ENCODE results near the gene UMPS.
"Not testable (repeated sequence)": the region's sequence is repeated elsewhere in the genome, so short reads cannot be mapped to it uniquely, and the experiment has no call there.

The UMPS gene

GRCh38 chr3:124707223-124707622 lies 23.0 kb upstream of the UMPS start:
- DNase-seq (ENCODE audit: low read depth in 3 of 3) = not testable (repeated sequence)

- DNase-seq (ENCODE audit: low read depth in 3 of 3) = no peak
Observed at GRCh38 chr3:124707656-124708062, 22.6 kb upstream of the UMPS start.

DNA sequence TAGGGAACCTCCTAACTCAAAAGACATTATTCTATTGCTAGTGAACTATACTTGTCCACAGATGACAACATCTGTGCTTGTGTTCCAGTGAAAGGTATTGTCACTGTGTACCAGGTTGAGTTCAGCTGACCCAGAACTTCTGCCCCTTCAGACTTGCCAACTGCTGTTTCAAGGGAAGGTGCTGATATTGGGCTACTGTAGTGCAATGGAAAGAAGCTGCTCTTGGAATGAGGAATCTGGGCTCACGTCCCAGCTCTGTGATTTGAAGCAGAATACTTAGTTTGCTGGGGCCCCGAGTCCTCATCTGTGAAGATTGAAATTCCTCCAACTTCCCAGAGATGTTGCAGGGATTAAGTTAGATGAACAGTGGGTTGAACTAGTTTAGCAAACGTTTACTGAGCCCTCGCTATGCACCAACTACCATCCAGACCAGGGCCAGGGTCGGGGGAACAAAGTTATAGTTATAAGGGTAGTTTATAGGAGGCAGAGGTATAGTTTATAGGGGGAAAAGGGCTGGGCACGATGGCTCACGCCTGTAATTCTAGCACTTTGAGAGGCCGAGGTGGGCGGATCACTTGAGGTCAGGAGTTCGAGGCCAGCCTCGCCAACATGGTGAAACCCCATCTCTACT lies 15.9 kb upstream of the UMPS start:
- no peak for DNase-seq (ENCODE audit: low read depth in 3 of 3)

GRCh38 chr3:124722589-124722988 lies 7.7 kb upstream of the UMPS start:
- no peak for DNase-seq (ENCODE audit: low read depth in 3 of 3)

GRCh38 chr3:124730941-124731297 lies 667 bp downstream of the UMPS start:
- no peak for DNase-seq (ENCODE audit: low read depth in 3 of 3)

- DNase-seq (ENCODE audit: low read depth in 3 of 3) = no peak
Observed at GRCh38 chr3:124731760-124732159, 1.5 kb downstream of the UMPS start.

- no peak for DNase-seq (ENCODE audit: low read depth in 3 of 3)
Observed at GRCh38 chr3:124741027-124741426, 10.8 kb downstream of the UMPS start.

GRCh38 chr3:124745756-124746155 lies 15.5 kb downstream of the UMPS start:
- DNase-seq (ENCODE audit: low read depth in 3 of 3) = no peak

DNA sequence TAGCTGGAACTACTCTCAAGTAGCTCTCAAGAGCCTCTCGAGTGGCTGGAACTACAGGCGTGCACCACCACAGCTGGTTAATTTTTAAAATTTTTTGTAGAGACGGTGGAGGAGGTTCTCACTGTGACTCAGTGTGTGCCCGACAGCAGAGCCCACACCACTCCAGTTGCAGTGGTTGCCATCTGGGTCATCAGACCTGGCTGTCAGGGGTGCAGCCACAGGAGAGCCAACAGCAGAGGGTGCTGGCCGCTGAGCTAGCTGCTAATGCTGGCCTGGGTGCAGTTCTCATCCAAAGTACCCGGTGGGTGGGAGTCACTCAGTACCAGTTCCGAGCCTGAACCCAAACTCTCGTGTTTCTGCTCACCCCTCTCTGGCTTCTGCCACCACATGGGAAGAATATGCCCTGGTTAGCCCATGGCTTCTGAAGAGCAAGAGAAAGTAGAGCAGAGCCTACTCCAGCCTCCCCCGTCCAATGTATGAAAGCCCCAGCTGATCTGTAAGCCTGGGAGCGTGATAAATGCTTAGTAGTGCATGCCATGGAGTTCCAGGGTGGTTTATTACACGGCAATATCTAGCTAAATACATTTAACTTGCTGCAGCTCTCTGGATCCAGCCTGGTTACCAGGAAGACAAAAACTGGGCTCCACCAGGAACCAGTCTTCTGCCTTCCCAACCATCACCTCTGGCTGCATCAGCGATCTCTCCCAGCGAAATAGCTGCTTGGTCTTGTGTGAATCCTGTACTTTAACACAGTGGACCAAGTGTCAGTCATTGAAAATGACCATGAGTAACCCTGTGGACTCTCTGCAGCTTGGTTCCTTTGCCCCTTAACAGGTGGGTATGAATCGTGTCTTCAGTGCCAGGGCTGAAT lies 17.1 kb downstream of the UMPS start:
- DNase-seq (ENCODE audit: low read depth in 3 of 3) = no peak

DNA sequence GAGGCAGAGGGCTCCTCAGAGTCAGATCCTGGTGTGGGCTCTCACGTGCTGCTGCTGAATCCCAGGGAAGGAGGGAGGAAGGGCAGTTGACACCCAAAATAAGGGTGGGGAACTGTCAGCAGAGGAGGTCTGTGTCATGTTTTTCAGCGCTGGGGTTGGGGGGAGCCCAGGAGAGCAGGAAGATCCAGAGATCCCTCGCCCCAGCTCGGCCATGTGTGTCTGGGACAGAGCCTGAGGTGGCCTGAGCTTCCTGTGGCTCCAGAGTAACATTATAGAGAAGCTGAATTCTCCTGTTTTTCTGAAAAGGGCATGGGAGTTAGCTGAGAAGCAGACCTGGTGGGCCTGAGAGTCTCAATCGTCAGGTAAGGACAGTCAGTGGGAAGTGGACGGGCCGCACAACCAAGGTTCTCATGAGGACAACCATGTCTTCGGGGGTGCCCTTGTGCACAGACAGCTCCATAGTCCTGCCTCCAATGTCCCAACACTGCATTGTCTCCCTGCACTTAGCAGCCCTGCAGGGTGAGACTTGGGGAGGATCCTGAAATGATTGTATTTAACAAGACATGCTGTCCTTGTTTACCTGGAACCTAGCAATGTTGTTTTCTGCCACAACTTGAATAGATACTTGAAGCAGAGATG lies 18.4 kb downstream of the UMPS start:
- no peak for DNase-seq (ENCODE audit: low read depth in 3 of 3)

DNA sequence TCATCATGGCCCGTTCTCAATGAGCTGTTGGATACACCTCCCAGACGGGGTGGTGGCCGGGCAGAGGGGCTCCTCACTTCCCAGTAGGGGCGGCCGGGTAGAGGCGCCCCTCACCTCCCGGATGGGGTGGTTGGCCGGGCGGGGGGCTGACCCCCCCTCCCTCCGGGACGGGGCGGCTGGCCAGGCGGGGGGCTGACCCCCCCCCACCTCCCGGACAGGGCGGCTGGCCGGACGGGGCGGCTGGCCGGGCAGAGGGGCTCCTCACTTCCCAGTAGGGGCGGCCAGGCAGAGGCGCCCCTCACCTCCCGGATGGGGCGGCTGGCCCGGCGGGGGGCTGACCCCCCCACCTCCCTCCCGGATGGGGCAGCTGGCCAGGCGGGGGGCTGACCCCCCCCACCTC lies 19.6 kb downstream of the UMPS start:
- DNase-seq (ENCODE audit: low read depth in 3 of 3) = not testable (repeated sequence)

DNA sequence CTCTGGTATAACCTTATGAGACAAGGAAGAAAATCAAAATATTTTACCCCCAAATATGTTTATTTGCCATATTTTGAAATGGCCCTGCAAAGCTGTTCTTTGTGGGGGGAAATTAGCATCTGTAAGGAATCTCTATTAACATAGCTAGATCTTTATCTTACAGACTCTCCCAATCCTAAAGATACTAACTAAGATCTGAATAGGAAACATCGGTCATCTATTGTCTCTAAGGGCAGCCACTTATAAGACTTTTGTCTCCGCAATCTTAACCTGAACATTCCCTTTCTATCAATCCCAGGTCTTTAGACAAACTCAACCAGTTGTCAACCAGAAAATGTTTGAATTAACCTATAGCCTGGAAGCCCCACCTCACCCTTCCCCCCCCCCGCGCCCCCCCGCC lies 21.2 kb downstream of the UMPS start:
- DNase-seq (ENCODE audit: low read depth in 3 of 3) = no peak

- no peak for DNase-seq (ENCODE audit: low read depth in 3 of 3)
Observed at GRCh38 chr3:124752051-124752450, 21.8 kb downstream of the UMPS start.

DNA sequence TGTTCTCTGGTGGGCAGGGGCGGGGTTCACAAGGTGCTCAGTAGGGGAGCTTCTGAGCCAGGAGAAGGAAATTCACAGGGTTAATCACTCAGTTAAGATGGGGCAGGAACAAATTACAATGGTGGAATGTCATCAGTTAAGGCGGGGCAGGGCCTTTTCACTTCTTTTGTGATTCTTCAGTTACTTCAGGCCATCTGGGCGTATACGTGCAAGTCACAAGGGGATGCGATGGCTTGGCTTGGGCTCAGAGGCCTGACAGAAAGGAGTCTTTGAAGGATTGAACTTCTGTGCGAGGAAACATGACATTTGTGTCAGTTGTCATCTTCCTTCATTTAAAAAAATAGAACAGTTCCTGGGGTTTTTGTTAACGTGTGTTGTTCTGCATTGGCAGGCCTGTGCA lies 27.7 kb downstream of the UMPS start:
- DNase-seq (ENCODE audit: low read depth in 3 of 3) = not testable (repeated sequence)

- DNase-seq (ENCODE audit: low read depth in 3 of 3) = no peak
Observed at GRCh38 chr3:124758851-124759635, 28.8 kb downstream of the UMPS start.

DNA sequence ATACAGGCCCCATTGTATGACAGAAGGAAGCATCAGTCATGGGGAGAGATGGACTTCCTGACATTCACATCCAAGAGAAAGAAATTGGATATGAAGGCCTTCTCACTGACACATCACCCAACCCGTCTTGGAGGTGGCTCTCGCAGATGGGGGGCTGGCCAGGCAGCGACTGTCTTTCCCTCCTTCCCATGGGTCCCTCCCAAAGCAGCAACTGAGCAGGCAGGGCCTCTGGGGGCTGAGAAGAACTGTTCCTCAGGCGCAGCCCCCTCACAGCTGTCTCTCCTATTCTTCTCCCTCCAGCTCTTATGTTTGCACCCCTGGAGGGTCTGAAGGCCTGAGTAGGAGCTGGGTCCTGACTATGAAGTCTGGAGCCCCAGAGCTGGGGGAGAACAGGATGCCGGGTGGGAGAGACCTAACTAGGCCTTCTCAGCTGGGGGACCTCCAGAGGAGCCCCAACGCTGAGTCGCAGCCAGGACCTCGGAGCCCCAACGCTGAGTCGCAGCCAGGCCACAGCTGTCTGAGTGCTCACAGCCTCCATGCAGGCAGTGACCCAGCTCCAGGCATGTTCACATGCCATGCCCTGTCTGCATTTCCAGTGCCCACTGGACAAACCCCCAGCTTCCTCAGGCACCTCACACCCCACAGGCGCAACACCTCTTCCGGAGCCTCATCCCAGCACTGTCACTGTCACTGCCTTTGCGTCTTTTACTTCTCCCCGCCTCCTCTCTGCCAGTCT lies 29.6 kb downstream of the UMPS start:
- no peak for DNase-seq (ENCODE audit: low read depth in 3 of 3)

- DNase-seq (ENCODE audit: low read depth in 3 of 3) = no peak
Observed at GRCh38 chr3:124760601-124761000, 30.3 kb downstream of the UMPS start.

GRCh38 chr3:124761250-124761796 lies 31.1 kb downstream of the UMPS start:
- DNase-seq (ENCODE audit: low read depth in 3 of 3) = peak; percentile 43 to 74 (median 58)

DNA sequence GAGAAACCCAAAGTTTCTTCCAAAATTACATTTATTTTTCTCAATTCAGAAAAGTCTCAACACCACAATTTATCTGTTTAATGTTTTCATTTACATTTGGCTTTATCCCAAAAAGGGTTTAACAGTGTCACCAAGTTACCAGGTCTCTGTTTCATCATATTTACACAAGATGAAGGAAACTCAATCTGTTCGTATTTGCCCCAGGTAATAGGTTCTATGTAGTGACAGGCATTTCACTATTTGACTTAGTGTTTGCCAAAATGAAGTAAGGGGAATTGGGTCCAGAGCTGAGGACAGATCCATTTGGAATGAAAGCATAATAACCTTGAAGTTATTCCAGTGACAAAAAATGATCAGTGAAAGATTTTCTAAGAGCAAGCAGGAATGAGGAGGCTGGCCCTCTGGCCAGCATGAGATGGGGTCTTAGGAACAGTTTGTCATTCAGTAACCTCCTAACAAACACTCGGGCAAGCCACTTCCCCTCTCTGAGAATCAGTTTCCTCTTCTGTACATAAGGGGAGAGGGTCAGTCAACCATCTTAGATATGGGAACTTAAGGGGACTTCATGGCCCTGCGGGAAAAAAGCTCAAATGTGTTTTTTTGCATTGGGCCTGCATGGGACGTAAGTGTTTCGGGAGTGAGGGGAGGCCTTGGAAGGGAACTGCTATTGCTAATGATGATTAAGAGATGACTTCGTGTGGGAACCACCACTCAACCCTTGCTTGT lies 31.8 kb downstream of the UMPS start:
- no peak for DNase-seq (ENCODE audit: low read depth in 3 of 3)

- DNase-seq (ENCODE audit: low read depth in 3 of 3) = no peak
Observed at GRCh38 chr3:124762661-124763011, 32.4 kb downstream of the UMPS start.

DNA sequence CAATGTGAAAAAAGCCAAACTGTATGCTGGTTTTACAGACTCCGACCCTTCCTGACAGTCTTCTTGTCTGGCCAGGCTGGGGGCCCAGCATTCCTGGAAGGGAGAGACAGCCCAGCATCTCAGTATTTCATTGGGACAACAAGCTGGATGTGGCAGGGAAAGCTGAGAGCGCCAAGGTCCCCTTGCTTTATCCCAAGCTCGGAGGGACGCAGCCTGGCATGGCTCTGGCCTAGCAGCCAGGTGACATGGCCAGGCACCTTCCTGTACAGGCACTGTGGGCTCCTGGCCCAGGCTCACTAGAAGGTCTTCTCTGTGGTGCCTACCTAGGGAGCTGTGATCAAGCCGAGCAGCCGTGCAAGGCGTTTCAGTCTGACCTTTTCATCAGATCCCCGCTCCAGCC lies 33.0 kb downstream of the UMPS start:
- no peak for DNase-seq (ENCODE audit: low read depth in 3 of 3)

Measured in stimulated activated CD4-positive, alpha-beta T cell treated with anti-CD3 and anti-CD28 coated beads, TNF-alpha, amount 100 ng/mL, for 48 hours (primary cell).